Mammary epithelial cell (primary cell): ENCODE results near the gene ASB13.

ENCODE experiments used
- EZH2 ChIP-seq: IDR thresholded peaks from 2 replicates; pipeline ENCODE4 v1.6.1; 2012; ENCODE audit warnings: low read length, inconsistent platforms, borderline replicate concordance
- TF ChIP-seq, protein P1 (sequence below), 2 donors: IDR thresholded peaks in 1 of 2; conservative IDR thresholded peaks in 1 of 2; 2 replicates each; pipeline ENCODE4 v1.5.1; 2011 to 2012; ENCODE audit warnings: inconsistent platforms in 2 of 2, low read length in 2 of 2, mild to moderate bottlenecking in 2 of 2, control low read depth in 1 of 2, low read depth in 1 of 2; ENCODE audit not compliant: insufficient read depth in 1 of 2; ENCODE audit errors: extremely low read depth in 1 of 2

GRCh38 chr10:5634918-5635317, 31.5 kb downstream of the ASB13 start:
- TF ChIP-seq, protein P1, sequence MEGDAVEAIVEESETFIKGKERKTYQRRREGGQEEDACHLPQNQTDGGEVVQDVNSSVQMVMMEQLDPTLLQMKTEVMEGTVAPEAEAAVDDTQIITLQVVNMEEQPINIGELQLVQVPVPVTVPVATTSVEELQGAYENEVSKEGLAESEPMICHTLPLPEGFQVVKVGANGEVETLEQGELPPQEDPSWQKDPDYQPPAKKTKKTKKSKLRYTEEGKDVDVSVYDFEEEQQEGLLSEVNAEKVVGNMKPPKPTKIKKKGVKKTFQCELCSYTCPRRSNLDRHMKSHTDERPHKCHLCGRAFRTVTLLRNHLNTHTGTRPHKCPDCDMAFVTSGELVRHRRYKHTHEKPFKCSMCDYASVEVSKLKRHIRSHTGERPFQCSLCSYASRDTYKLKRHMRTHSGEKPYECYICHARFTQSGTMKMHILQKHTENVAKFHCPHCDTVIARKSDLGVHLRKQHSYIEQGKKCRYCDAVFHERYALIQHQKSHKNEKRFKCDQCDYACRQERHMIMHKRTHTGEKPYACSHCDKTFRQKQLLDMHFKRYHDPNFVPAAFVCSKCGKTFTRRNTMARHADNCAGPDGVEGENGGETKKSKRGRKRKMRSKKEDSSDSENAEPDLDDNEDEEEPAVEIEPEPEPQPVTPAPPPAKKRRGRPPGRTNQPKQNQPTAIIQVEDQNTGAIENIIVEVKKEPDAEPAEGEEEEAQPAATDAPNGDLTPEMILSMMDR (conservative IDR thresholded peaks at IDR 0.05 in 1 of 2, IDR thresholded peaks at IDR 0.05 in 1 of 2; ENCODE audit: extremely low read depth in 1 of 2, insufficient read depth in 1 of 2, low read depth in 1 of 2, low read length in 2 of 2): no peak
- TF ChIP-seq EZH2: no peak
